NCI-H128 (cell line): ENCODE data around the gene CACTIN.

Source experiments
- DNase-seq: peaks from one replicate; lab custom pipeline; 2025; ENCODE audit not compliant: unreplicated experiment; lab: John Stamatoyannopoulos, UW

The CACTIN gene

DNA sequence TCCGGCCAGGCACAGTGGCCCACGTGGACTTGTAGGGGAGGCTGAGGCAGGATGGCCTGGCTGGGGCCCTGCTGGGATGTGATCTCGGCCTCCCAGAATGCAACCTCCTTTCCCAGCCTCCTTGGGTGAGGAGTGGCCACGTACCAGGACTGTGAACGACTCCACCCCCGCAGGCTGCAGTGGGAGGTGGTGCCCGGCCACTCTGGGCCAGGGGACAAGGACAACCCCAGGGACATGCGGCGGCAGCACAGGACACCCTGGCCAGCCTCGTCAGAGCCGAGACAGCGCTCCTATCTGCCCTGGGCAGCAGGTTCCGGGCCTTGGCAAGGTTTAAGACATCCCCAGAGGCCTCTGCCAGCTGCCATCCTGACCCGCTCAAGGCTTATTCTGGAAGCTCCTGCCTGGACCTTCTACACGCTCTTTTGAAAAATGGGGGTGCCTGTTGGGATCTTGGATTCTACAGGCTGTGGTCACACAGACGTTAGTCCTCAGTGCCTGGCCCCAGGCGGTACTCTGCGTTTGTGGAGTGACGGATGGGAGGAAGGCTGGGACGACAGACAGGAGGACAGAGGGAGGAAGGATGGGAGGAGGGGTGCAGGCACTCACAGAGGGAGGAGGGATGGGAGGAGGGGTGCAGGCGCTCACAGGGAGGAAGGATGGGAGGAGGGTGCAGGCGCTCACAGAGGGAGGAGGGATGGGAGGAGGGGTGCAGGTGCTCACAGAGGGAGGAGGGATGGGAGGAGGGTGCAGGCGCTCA is 19.9 kb upstream of the CACTIN start:
- DNase-seq: no peak

DNA sequence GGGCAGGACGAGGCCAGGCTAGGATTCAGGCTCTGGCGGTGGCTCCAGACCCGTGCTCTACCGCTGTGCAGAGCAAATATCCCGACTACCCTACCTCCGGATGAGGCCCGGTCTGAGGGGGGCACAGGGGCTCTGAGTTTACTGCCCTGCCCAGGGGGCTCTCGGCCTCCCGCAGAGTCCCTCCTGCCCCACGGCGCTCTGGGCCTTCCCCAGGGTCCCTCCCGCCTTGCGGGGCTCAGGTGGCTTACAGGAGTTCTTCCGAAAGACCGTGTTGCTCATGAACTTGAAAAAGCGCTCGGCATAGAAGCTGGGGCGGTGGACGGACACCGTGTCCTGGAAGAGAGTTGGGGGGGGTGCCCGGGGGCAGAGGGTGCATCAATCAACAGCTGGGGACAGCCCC is 19.1 kb upstream of the CACTIN start:
- no peak for DNase-seq

DNA sequence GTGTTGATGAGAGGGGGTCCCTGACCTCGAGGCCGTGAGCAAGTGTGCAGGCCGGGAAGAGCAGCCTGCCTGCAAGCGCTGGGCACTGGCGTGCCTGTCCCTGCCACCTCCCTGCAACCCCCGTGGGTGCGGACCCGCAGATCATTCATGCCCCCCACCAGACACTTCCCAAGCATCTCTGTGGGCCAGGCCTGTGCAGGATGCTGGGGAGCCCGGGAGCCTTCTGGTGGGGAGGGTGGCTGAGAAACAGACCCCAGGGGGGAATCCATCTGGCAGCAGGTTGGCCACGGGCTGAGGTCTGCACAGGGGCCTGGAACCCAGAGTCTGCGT is 18.4 kb upstream of the CACTIN start:
- no peak for DNase-seq

DNA sequence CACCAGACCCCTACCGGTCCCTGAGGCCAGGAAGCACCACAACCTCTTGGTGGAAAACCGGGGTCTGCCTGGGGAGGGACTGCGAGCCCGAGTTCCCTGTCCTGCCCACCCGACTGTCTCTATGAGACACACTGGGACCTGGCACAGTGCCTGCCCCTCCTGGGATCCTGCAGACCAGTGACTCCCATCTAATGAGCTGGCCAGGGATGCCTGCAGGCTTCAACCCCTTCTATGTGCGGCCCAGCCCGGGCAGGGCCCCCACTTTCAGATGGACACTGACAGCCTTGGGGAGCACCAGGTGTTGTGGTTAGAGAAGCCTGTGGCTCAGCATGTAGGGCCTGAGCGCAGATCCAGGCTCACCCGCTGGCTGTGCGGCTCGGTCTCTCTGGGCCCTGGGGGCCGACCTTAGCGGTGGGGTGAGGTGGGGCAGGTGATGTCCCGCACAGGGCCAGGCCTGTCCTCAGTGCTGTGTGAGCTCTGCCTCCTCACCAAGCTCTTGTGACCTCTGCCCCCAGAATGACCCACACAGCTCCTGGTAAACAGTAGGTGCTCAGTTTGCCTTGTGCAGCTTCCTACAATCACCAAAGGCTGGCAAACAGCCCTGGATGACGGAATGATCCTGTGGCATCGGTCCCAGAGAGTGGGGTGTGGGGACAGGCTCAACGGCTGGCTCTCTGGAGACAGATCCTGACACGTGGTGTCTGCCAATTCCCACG is 17.9 kb upstream of the CACTIN start:
- no peak for DNase-seq

DNA sequence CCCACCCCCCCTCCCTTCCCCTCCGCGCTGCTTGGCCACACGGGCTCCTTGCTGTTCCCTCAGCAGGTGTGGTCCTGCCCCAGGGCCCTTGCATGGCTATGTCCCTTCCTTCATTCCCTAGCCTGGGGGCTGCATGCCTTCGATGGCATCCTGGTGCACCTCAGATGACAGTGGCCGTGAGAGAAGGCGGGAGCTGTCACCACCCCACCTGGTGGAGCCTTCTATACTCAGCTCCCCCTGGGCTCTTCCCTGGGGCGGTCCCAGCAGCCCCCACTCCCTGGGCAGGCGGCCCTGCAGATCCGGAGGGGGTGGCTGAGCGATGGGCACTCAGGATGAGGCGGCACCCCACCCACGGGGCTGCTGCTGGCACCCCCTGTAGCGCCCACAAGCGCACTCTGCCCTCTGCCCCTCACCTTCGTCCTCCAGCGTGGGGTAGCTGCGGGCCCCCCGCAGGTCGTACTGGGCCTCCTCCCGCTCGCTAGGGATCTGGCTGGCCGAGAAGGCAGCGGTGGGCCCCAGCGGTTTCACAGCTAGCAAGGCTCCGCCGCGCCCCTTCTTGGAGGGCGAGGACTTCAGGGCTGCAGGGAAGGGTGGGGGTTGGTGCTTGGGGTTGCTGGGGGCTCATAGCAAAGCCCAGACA is 17.2 kb upstream of the CACTIN start:
- no peak for DNase-seq

DNA sequence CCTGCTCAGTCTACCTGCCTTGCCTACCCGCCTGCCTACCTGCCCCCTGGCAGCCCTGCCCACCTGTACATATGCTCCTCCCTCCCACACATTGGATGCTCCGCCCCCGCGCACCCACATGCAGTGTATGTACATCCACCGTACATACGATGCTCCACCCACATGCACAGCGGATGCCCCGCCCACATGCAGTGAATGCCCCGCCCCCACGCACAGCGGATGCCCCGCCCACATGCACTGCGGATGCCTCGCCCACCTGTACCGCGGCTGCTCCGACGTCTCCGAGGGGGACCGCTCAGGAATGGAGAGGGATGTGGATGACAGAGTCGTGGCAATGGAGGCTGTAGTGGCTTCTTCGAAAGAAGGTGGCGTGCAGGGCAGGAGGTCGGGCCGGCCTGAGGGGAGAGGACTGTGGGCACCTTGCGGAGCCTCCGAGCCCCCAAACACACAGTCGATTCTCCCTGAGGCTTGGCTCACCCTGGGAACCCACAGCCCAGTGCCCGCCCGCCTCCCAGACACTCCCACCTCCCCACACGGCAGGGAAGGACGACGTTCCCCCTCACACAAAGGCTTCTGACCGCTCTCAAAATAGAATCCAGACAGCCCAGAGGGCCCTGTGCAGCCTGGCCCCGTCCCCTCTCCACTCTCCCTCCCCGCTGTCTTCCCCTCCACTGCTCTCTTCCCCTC is 16.5 kb upstream of the CACTIN start:
- DNase-seq: no peak

DNA sequence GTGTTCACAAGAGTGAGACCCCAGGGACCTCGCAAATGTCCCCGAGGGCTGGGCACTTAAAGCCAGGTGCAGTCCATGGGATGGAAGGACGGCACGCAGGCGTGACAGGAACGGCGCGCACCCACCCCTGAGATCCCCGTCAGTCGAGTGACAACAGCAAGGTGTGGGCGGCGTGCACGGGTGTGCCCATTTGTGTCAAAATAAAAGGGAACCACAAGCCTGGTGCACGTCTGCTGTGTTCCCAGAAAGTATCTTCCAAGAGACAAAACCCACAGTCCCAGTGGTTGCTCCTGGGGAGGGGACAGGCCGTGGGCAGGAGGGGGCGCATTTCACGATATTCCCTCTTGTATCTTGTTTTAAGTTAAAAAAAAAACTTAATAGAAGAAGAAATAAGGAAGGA is 15.7 kb upstream of the CACTIN start:
- DNase-seq: no peak

DNA sequence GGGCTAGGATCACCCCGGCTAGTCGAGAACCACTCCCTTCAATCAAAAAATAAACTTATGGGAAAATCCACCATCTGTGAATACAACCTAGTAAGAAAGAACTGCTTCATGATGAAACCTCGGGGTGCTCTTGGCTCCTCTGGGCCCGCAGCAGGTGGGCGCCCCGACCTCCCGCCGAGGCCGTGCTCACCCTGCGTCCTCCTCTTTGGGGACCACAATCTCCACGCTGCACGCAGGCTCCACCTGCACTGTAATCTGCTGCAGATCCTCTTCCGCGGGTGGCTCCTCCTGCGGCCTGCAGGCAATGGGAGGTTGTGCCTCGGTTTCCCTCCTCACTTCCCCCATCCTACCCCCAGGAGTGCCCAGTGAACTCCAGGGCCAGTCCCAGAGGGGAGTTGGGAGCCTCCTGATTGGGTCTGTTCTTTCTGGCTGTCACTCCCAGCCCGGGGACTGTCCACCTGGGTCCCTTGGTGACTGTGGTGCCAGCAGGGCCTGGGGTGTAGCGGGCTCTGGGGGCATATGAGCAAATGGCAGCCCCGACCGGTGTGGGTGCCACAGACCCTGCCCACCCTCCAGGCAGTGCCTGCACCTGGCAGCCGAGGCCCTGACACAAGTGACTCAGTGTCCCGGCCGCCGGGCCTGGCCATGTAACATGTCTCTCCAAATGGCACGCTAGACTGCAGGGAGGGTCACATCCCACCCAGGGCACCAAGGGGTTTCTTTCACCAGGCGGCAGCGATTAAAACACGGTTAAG is 15.1 kb upstream of the CACTIN start:
- DNase-seq: no peak

DNA sequence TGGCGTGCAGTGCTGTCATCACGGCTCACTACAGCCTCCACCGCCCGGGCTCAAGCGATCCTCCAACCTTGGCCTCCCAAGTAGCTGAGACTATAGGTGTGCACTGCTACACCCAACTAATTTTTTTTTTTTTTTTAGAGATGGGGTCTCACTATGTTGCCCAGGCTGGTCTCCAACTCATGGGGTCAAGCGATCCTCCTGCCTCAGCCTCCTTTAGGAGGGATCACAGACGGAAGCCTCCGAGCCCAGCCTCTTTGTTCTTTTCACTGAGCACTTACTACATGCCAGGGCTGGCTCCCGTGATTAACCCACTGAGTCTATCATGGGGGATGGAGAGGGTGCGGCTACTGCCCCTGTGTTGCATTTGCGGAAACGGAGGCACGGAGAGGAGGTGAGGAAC is 12.9 kb upstream of the CACTIN start:
- no peak for DNase-seq

DNA sequence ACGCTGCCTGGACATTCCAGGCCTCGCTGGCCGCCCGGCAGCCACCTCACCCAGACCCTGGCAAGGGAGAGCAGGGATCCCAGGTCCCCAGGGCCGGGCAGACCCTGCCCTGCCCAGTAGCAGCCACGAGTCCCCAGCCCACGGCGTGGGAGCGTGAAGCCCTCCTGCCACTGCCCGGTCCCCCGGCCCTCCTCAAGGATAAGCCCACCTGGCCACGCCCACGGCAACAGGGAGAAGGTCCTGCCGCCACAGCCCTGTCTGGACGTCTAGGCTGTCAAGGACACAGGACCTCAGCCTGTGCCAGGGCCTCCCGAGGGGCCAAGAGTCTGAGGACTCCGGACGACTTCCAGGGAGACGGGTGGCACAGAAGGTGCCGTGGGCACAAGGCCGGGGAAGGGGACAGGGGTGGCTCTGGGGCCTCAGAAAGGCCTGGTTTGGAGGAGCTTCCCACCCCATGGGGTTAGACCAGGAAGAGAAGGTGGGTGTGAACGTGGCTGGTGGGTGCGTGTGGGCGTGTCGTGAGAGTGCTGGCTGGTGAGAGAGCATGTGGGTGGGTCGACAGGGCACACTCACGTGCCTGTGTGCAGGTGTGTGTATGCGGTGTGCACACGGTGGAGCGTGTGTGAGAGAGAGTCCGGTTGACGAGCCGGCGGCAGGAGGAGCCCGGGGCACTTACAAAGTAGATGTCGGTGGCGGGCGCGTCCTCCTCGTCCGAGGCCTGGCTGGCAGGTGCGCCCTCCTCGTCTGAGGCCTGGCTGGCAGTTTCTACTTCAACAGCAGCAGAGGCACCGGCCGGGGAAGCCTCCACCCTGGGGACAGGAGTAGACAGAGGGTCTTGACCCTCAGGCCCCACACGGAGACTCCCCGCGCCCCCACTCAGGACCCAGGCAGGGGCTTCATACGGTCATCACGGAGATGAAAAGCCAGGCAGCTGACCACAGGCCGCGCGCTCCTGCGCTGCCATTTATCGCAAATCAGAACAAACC is 11.9 kb upstream of the CACTIN start:
- no peak for DNase-seq

DNA sequence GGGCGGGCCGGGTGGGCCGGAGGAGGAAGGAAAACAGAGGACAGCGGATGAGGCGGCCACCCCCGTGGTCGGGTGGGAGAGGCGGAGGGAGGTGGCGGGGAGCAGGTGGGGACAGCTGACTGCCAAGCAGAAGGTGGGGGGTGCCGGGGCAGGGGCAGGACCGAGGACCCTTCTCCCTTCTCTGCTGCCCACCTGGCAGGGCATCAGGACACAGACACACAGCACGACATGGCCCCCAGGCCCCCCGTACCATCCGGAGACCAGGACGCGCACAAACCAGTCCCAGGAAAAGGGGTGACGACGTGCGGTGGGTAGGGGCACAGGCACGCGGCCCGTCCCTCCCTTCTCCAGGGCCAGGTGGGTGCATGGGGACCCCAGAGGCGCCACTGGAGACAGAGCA is 11.0 kb upstream of the CACTIN start:
- DNase-seq: no peak

DNA sequence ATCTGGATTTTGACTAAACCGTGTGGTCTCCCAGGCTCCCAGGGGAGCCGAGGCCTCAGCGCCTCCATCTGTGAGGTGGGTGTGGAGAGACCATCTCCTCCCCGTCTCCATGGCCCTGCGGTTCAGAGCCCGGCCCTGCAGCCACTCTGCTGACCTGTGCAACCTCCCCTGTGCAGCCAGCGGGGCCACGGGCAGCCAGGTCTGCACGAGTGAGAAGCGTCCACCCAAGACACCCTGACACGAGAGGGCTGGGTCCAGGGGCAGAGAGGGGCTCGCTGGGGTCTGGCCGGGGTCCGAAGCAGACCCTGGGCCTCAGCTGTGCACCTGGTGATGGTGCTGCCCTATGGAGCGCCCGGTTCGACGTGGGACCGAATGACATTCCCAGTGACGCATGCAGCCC is 10.4 kb upstream of the CACTIN start:
- DNase-seq: no peak

DNA sequence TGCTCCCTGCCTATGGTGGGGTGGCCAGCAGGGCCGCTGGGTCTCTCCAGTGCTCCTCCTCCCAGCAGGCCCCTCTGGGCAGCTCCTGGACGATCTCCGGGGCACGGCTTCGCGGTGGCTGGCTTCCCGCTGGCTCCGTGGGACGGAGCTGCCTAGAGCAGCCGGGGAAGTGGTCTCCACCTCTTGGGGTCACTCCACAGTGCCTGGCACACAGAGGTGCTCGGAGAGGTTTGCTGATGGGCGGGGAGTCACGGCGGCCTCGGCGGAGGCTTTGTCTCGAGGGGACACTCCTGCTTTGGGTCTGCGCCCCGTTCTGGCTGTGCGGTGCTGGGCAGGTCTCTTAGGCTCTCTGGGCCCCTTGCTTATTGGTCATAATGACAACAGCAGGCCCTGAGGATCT is 9.9 kb upstream of the CACTIN start:
- DNase-seq: no peak

DNA sequence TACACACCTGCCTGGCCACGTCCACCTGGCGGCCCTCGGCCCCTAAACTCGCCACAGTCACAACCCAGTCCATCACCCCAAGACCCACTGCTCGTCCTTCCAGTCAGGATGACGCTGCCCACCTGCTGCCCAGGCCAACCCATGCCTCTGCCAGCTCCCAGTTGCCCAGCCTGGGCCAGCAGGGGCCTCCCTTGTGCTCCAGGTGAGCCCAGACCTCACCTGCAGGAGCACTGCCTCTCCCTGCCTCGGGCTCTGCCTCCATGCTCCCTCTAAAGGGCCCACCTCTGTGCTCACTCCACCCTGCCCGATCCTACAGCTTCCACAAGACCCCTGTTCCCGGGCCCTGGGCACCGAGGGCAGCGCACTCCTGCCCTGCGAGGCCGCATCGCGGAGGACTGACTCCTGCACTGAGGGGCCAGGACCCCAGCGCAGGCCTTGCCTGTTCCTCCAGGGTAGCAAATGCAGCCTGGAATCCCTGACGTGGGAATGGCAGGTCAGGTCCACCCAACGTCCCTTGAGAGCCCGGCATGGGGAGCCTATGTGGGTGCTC is 8.0 kb upstream of the CACTIN start:
- DNase-seq: no peak

DNA sequence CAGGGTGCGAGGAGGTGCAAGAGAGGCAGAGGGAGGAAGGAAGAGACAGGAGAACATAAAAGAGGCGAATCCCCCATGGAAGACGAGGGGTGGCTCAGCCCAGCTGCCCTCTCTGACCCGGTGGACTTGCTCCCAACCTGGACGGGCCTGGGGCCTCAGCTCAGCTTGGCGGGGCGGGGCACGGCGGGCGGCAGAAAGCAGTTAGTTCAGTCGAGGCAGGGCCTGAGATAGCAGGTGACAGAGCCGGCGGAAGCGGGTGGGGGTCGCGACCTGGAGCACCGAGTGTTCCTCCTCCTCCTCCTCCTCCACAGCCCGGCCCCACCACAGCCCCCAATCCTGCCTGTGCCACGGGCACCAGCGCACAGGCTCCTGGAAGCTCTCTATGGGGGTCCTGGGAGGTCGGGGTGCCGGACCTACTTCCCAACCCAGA is 7.0 kb upstream of the CACTIN start:
- no peak for DNase-seq

DNA sequence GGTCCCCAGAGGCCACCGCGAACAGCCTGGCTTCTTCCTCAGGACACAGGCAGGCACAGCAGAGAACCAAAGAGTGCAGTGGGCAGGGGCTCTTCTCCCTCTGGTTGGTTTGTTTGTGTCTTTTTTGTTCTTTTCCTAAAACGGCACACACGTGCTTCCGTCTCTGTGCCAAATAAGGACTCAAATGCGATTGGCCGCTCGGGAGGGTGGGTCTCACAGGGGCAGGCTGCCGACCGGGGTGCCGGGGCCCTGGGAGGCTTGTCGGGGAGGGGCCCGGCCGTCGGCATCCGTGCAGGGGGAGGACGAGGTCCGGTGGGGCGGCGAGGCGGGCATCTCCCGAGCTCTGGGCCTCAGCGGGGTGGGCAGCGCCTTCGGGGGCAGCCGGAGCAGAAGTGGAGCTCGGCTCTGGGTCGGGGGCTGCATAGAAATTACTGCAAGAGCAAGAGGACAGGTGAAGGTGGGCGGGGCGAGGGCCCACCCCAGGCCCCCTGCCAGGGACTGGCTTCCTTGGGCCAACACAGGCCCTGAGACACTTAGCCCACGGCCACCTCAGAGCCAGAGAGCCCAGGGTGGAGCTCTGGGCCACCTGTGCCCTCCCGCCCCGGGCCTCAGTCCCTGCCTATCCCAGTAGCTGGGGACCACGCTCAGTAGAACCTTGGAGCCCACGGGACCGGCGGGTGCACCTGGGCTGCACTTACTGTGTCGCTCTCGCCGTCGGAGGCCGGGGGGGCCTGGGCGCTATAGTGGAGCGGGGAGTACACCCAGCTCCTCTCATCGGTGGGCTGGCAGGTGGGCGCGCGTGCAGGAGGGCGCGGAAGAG is 6.4 kb upstream of the CACTIN start:
- no peak for DNase-seq

DNA sequence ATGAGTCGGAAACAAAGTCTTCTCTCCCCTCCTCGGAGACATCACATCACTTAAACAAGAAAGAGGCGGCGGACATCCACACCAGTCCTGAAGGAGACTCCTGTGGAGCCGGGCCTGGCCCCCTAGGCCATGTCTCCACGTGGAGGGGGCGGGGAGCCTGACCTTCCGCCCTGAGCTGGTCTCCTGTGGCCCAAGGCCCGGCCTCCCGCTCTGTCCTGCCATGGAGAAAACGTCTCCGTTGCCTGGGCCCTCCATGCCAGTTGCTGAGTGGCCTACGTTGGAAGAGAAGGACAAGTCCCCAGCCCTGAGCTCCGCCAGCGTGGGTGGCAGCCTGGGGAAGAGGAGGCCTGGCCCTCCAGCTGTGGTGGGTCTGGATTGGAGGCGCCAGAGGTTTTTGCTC is 5.5 kb upstream of the CACTIN start:
- no peak for DNase-seq

DNA sequence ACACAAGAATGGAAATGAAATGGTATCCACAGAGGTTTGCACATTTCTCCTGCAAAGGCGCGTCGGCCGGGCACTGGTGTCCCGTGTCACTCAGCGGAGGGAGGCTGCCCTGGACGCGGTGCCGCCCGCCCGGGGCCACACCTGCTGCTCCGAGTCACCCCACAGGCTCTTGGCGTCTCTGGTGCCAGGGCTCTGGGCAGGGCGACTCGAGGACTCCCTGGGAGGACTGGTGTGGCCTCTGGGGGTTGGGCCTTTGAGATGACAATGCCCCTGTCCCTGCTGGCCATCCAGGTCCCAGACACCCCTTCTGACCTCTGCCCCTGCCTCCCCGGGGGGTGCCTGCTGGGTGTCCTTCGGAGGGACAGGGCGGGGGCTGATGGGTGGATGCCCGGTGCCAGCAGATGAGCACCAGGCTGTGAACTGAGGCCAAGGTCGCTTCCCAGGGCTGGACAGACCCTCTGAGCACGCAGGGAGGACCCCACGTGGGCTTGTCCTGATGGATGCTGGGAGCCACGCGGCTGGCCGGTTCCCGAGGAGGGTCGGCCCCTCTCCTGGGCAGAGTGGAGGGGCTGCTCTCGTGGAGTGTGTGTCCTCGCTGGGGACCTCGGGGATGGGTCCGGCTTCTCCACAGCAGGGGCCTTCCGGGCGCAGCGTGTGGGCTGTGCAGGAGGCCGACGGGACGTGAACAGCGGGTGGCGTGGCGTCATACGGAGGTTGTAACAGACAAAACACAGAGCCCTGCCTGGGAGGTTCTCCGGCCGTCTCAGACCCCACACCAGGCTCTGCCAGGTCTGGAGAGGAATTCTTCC is 4.7 kb upstream of the CACTIN start:
- no peak for DNase-seq
